GM12864 (cell line): ENCODE results near the gene ONECUT2.
A peak's percentile ranks its signal among the peaks of the same experiment; 100 is the strongest.

Experiments used
- DNase-seq: peaks from one replicate; pipeline ENCODE4 v3.0.0-alpha.2; 2011; ENCODE audit warnings: low read depth
- H3K4me3 ChIP-seq: 2 replicates; pipeline ENCODE4 v1.5.1; 2011; ENCODE audit warnings: mild to moderate bottlenecking, low read depth, low read length, control low read depth
- TF ChIP-seq, protein P1 (sequence below): IDR thresholded peaks from 2 replicates; pipeline ENCODE4 v1.5.1; 2011; ENCODE audit warnings: low read depth, mild to moderate bottlenecking, moderate library complexity, low read length, control low read depth, inconsistent platforms; ENCODE audit errors: missing control alignments

Gene ONECUT2

GRCh38 chr18:57441071-57441794 lies 6.1 kb downstream of the ONECUT2 start:
- peak overlapping the region; percentile 5; the same call in 1 of the 2 replicates for H3K4me3 ChIP-seq
- TF ChIP-seq, protein P1, sequence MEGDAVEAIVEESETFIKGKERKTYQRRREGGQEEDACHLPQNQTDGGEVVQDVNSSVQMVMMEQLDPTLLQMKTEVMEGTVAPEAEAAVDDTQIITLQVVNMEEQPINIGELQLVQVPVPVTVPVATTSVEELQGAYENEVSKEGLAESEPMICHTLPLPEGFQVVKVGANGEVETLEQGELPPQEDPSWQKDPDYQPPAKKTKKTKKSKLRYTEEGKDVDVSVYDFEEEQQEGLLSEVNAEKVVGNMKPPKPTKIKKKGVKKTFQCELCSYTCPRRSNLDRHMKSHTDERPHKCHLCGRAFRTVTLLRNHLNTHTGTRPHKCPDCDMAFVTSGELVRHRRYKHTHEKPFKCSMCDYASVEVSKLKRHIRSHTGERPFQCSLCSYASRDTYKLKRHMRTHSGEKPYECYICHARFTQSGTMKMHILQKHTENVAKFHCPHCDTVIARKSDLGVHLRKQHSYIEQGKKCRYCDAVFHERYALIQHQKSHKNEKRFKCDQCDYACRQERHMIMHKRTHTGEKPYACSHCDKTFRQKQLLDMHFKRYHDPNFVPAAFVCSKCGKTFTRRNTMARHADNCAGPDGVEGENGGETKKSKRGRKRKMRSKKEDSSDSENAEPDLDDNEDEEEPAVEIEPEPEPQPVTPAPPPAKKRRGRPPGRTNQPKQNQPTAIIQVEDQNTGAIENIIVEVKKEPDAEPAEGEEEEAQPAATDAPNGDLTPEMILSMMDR: no peak
- no peak for DNase-seq

GRCh38 chr18:57443247-57443646 lies 8.1 kb downstream of the ONECUT2 start:
- TF ChIP-seq, protein P1: no peak
- no peak overlapping the region for H3K4me3 ChIP-seq
- DNase-seq: no peak

- no peak for DNase-seq
- H3K4me3 ChIP-seq: no peak overlapping the region
- TF ChIP-seq, protein P1: no peak
Observed at GRCh38 chr18:57443702-57444101, 8.5 kb downstream of the ONECUT2 start.

GRCh38 chr18:57444301-57444759 lies 9.2 kb downstream of the ONECUT2 start:
- TF ChIP-seq, protein P1: no peak
- no peak for DNase-seq
- no peak overlapping the region for H3K4me3 ChIP-seq

- TF ChIP-seq, protein P1: no peak
- H3K4me3 ChIP-seq: no peak overlapping the region
- DNase-seq: no peak
Observed at GRCh38 chr18:57445488-57446319, 10.5 kb downstream of the ONECUT2 start.

- DNase-seq: no peak
- no peak overlapping the region for H3K4me3 ChIP-seq
- TF ChIP-seq, protein P1: peak; percentile 93
Observed at GRCh38 chr18:57446322-57446721, 11.1 kb downstream of the ONECUT2 start.
